HT1080 (cell line): ENCODE measurements around the gene SH2D7. TPM values are rescaled to one million over a fixed set of nuclear protein-coding genes. Genes with fewer than 3 reads are reported as not detected.
A peak's percentile ranks its signal among the peaks of the same experiment; 100 is the strongest.

Experiments
- DNase-seq: peaks from one replicate; pipeline ENCODE4 v3.0.0-alpha.2; 2015; ENCODE audit warnings: low read depth
- polyA plus RNA-seq, 2 experiments: library from polyadenylated mRNA; depleted of rRNA; stranded (reverse); fragments of >200 nt; gene quantifications; 2 replicates each; pipeline ENCODE4 v1.2.3, GENCODE V29; 2015
- total RNA-seq: library from RNA; depleted of rRNA; stranded (reverse); fragments of >200 nt; shearing (Covaris generic); gene quantifications from 2 replicates; pipeline ENCODE4 v1.2.3, GENCODE V29; 2014; rRNA removed

The SH2D7 gene
- total RNA-seq = not detected in 2 replicates
- polyA plus RNA-seq (2015; cell fraction: cytosol; rRNA removed) = not detected in 2 replicates
- polyA plus RNA-seq (2015; cell fraction: nucleus; rRNA removed) = not detected in 2 replicates

DNA sequence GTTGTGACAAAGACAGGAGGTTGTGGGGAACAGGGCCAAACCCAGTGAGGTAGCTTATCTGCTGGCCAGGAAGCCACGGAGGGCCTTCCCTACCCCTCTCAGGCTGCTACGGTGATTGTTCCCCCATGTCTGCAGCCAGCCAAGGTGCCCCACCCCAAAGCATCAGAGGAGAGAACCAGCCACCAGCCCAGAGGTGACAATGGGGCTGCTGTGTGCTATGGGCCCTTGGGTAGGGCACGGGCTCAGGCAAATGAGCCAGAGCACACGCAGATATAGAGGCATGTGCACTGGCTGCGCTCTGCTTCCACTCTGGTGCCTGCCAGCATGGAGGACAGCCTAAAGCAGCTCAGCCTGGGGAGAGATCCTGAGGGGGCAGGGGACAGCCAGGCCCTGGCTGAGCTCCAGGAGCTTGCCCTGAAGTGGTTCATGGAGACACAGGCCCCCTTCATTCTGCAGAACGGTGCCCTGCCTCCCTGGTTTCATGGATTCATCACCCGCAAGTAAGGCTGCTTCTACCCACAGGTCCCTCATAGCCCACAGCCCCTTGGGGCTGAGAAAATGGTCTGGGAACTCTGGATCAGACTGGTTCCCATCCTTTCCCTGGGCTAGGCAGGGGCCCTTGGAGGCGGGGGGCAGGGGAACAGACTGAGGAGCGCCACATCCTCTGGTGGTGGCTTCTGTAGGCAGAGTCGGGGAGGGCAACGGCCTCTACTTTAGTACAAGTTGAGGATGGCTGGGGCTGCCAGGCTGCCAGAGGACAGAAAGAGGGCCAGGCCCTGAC is at the start of gene SH2D7:
SH2D7 (plus strand) TSS at position 301 of the 781 bp plus-strand sequence; CDS start at position 325, 24 bp downstream.
- DNase-seq = no peak

DNA sequence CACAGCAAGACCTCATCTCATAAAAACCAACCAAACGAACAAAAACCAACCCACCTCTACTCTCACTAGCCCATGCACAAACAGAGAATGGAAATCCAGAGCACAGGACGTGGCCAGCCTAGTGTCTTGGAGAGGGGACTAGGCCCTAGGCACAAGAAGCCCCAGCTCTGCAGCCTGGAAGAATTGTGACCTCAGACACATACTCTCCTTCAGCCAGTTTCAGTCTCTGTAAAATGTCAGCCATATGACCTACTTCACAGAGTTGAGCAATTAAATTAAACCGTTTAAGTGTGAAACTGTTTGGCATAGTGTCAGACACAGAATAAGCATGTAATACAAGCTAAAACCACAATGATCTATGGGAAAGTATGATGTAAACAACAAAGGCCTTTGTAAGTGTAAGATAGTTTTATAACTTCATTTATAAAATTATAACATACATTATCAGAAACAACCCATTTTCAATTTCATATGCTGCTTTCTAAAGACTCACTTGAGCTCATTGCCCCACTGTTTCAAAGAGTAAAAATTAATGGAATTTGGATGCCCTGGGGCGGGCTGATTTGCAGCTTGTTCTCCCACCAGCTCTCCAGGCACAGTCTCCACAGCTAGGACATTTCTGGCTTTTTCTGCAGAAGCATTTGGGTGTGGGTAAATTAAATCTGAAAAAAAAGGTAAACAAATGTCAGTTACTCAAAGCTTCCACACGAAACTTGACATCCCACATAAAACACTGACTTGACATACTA is 47.8 kb upstream of the SH2D7 start:
- DNase-seq = no peak

DNA sequence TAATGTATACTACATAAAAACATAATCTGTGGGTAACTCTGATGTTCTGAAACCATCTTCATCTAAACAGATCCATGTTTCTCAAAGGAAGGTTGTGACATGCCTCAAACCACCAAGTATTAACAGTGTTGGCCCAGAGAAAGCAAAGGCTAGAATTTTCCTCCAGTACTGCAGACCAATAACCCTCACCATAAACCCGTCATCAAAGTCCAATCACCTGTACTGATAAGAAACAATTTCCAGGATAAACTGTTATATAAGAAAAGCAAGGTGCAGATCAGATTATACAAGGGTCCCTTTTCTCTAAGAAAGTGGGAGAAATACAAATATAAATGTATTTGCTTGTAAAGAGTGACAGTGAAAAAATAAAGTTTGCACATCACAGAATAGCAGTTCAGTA is 47.2 kb upstream of the SH2D7 start:
- DNase-seq = no peak

DNA sequence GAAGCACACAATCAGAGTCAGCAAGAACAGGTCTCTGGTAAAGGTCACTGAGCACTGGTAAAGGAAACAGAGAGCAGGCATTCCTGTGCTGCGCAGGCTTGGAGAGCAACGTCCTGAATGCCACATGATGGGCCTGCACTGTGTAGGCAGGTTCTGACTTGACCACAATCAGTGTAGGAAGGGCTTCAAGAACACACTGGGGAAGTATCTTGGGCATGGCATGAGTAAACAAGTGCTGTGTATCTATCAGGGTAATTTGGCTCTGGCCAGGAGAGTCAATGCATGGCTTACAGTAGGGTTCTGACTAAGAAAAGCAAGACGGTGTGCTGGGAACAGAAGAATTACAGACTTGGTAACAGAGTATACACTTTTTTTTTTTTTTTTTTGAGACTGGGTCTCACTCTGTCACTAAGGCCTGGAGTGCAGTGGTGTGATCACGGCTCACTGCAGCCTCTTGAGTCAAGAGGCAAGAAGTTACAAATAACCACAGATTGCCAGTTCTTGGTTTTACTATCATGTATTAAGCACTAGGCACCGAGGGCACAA is 45.5 kb upstream of the SH2D7 start:
- DNase-seq = no peak

DNA sequence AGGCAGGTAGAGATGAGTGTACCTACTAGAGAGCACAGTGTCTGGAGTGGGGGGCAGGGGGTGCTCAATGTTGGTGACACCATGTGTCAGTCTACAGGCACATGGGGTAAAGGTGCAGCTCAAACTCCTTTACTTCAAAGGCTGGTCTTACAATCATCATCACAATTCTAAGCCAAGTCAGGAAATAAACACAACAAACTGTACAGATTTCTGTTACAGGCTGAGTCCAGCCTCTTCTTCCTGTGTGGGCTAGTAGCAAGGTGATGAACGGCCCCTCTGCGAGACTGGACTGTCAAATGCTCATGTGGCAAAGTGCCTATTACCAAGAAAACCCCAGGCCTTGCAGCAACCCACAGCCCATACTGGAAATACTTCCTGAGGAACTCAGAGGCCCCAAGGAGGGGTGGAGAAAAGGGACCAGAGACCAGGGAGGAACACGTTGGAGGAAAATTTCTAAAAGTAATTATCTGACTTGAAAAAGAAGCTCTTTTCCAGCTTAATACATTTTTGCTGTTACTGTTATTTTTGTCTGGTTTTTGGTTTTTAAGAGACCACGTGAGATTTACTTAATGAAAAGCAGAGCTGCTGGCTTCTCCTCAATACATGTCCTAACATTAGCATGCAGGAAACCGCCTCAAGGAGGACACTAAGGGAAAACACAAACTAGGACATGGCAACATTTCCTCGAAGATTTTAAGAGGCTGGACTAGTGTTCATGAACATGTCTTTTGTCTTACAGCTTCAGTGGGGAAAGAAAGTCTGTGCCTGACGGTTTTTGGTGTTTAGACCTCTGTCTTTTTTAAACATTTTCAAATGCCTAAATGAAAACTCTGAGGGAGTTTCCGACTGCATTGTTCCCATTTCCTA is 44.4 kb upstream of the SH2D7 start:
- DNase-seq = peak; percentile 27

DNA sequence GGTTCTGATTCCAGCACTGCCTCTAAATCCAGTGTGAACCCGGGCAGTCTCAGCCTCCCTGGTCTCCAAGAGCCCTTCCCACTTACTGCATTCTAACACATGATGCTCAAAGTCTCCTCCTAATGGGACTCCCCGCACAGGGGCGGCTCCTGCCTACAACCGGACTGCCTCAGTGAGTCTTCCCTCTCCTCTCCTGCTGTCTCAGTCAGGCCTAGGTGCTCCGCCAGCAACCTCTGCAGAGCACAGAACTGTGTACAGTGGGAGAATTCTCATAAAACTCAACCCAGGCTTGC is 43.8 kb upstream of the SH2D7 start:
- no peak for DNase-seq

DNA sequence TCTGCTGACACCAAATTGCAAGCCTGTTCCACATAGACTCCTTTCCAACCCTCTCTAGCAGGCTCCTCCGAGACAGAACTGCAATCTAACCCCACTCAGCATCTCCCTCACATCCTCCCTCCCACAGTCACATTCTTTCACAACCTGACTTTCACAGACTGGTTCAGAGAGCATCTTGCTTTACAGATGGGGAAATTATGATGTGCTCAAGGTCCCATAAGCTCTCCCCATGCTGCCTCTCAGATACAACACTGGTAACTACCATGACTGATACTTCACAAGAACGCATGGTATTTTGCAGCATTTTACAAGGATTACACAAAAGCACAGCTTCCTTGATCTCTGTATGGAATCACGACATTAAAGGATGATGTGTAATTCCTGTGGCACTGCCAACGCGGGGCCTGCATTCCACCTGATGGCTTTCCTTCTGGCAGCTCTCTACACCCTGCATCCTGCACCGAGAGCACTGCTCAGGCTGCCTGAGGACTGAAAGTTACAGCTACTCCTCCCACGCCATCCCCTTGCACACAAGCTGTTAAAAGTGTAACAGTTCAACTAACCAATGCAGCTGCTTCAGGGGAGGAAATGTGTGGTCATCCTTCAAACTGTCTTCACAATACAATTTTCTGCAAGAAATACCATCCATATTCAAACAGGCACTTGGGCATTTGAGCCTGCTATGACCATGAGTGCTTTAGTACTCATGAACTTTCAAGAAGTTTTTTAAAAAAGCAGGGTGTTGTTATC is 42.5 kb upstream of the SH2D7 start:
- no peak for DNase-seq

DNA sequence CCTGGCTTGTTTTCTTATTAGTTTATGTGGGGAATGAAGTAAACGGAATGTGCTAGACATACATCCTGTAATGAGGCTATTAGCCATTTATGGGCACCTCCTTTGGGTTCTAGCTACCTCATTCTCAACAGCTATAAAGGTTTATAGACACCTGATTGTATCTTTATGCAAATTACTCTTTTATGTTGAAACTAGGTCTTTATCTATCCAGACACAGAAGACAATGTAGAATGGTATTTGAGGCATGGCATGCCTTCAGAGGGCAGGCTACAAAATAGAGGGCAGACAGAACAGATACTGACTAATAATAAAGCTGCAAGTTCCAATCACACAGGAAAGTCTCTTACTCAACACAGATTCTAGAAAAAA is 41.9 kb upstream of the SH2D7 start:
- no peak for DNase-seq

DNA sequence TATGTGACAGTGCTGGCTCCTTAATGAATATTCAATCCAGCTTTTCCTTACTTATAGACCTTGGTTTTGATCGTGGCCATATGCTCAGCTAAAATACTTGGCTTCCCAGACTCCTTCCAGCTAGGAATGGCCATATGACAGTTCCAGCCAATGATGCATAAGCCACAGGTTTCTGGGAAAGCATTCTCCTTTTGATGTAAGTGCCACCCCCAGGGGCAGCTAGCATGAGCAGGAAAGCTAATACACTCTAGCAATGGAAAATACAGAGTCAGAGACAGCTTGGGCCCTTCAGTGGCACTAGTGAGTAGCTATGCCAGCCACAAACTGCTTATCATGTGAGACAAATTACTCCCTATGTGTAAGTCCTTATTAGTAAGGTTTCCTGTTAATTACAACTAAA is 41.5 kb upstream of the SH2D7 start:
- DNase-seq = no peak

DNA sequence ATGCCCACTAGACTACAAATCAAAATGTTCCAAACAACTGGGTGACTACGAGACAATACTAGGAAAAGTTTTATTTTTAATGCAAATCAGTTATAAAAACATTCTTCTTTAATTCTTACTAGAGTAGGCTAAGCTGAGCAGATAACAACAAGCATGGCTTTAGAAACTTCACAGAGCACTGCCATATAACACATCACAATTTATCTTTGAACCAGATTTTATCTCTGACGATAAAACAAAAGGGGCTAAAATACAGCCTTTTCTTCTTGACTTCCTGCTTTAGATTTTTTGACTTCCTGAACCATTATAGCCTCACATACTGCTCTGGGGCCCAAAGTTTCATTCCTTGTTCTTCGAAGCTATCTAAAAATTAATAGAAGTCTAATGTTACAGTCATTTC is 40.8 kb upstream of the SH2D7 start:
- DNase-seq = no peak

DNA sequence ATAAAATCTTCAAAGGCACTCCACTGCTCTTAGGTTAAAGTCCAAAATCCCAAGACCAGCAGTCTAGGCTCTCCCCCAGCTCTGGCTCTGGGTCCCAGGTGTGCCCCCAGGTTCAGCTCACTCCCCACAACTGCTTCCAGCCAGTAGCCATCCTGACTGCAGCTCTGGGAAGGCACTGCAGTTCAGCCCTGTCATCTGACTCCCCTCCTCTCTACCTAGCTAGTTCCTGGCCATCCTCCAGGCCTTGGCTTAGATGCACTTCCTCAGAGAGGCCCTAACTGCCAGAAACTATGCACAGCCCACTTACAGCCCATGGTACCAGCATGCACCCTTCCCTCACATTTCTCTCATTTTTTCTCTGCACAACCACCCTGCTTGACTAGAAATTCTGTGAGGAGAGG is 40.4 kb upstream of the SH2D7 start:
- peak; percentile 35 for DNase-seq

DNA sequence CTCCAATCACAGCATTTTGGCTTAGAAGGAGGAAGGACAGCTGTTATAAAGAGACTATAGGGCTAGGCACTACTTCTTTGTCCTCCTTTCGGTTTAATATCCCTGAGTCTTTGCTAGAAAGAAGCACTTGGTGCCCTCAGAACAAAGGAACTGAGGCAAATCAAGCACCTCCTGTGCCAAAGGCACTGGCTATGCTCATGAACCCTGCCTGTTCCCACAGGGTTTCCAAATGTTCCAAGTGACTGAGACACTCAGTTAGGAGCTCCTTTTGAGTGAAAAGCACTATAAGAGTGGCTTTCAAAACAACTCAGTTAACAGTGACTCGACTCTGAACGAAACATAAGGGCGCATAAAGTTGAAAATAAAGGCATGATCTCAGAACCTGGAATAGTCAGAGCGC is 39.8 kb upstream of the SH2D7 start:
- DNase-seq = no peak

DNA sequence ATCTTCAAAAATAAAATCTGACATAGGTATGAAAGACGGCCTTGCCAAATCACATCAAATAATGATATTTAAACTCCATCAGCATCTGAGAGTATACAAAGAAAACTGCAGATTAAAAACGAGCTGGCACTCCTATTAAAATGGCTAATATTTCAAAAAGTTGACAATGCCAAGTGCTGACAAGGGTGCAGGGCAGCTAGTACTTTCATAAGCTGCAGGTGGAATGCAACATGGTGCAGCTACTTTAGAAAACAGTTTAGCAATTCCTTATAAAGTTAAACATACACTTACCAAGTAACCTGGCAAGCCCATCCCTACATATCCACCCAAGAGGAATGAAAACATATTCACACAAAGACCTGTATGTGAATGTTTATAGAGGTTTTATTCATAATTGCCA is 37.8 kb upstream of the SH2D7 start:
- DNase-seq = no peak

DNA sequence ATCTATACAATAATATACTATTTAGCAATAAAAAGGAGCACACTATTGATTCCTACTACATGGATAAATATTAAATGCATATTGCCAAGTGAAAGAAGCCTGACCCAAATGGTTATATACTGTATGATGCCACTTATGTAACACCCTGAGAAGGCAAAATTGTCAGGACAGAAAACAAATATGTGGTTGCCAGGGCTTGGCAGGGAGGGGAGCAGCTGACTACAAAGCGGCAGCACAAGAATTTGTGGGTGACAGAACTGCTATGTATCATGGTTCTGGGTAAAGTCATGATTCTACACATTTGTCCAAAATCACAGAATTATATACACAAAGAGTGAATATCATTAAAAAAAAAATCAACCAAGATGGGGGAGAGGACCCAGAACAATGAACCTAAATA is 37.4 kb upstream of the SH2D7 start:
- no peak for DNase-seq

DNA sequence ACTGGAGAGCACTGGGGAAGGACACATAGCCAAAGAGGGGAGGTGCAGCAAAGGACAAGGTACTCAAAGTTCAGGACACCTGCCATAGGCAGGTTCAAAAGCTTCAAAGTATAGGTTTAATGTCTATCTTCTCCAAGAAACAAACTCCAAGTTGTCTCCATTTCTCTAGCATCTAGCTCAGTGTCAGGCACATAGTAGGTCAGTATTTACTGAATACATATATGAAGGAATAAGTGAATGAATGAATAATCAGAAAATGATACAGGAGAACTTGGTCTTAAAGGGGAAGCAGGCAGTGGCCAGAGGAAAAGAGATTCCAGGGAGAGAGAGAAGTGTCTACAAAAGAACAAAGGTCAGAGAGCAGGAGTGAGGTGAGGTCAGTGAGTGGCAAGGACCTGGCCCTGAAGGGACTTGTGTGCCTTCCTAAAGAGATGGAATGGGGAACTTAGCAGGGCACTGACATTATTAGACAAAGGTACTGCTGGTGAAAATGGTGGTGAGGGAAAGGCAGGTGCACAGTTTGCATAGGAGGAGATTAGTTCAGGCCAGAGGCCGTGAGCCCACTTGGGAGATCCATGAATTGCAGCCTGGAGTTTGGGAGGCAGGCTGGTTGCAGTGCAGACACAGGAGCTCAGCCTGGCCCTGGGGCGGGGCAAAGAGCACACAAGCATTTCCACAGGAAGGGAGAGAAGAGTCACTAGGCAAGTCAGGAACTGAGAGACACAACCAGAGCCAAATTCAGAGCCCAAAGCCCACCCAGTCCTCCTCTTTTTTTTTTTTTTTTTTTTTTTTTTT is 36.2 kb upstream of the SH2D7 start:
- peak; percentile 55 for DNase-seq

DNA sequence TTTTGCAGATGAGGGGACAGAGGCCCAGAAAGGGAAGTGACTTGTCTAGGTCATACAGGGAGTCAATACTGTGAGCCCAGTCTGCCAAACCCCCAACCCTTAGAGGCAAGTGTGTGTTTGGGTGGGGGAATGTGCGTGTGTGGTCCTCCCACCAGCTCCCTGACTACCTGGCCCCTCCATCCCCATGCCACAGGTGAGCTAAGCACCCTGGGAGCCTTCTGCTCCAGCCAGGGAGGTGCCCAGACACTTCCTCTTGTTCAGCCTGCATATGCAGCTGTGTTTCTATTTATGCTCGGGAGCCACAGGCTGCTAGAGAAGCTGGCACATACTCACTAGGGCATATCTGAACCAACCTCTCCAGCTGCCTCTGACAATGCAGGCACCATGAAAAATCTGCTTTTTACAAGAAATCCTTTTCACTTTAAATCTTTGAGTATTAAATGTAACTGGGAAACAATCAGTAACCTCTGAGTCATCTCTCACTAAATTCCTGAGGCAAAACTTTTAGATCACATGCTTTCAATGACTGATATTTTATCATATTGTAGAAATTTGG is 35.6 kb upstream of the SH2D7 start:
- DNase-seq = peak; percentile 42

DNA sequence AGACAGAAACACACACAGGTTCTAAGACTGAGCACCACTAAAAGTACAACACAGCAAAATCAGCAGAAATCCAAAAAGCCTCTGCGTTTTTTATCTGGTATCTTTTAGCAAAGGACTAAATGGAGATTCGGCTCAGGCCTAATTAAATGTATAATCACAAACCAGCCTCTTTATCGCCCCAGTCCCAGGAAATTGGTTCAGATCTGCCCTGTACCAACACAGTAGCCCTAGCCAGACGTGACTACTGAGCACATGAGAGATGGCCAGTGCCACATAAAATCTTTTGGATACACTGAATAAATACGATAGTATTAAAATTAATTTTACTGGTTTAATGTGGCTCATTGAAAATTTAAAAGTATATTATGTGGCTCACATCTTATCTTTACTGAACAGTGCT is 34.6 kb upstream of the SH2D7 start:
- DNase-seq = no peak

DNA sequence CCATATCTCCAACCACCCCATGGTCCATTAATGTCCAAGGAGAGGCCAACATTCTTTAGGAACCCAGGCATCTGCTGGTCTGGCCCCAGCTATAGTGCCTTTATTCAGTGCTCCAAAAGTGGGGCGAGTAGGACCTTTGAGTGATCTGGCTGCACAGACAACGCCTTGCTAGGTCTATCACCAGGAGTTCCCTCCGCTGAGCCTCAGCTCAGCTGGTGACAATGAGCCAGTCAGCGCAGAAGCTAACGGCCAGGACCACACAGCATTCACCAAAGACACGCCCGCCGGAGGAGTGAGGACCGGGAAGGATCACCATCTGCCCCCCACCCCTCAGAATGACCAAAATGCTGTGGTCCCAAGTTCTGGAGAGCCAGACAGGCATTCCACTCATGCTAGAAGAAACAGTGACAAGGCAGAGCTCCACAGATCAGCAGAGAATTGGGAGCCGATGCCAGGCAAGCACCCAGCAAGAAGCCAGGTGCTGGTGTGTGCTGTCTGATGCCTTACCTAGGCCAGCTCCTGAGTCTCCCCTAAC is 33.9 kb upstream of the SH2D7 start:
- DNase-seq = no peak

DNA sequence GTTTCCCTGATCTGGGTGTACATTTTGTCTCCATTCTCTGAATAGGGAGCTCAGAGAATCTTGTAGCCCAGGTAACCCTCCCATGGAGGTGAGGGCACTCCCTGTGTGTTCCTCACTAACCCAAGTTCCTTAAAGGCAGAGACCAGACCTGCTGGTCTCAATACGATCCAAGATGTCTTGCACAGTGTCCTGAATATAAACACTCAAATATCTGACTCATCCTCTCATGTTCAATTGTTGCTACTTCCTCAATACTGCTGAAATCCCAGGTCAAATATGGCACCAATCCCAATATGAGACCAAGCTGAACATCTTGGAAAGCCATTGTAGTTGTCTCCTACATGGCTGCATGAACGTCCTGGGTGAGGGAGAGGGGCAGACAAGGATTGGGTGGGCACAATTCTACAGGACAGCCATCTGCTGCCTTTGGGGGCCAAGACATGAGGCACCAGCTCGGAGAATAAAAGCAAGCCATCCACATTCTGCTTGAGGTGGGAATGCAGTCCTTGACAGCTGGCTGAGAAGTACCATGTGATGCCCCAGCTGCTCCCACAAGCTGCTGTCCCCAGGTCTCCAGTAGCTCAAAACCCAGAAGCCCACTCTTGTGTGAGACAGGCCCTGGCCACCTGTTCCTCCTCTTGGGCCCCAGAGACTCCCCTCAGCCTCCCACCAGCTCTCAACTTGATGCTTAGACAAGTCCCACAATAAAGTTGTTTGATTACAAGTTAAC is 33.1 kb upstream of the SH2D7 start:
- peak; percentile 50 for DNase-seq
